NCI-H526 treated with DMSO at 0.1 percent for 48 hours (cell line): ENCODE results near the gene PTK7.
"Not testable (repeated sequence)": the region's sequence is repeated elsewhere in the genome, so short reads cannot be mapped to it uniquely, and the experiment has no call there.

ENCODE experiments used
- DNase-seq: peaks from one replicate; lab custom pipeline; 2025; lab: John Stamatoyannopoulos, UW

Gene PTK7

GRCh38 chr6:43075670-43076463 is at the start of gene PTK7:
Gene PTK7, plus strand, starts transcription at chr6:43076314. Its CDS starts 175 bp downstream, at chr6:43076489.
- peak; percentile 75 for DNase-seq

- no peak for DNase-seq
Measured at GRCh38 chr6:43026365-43026764, 49.7 kb upstream of the PTK7 start.

GRCh38 chr6:43029120-43029519 is 47.0 kb upstream of the PTK7 start:
- DNase-seq, result no peak

GRCh38 chr6:43032326-43032725 is 43.8 kb upstream of the PTK7 start:
- DNase-seq, result no peak

- no peak for DNase-seq
Measured at GRCh38 chr6:43033496-43034189, 42.5 kb upstream of the PTK7 start.

- DNase-seq, result no peak
Measured at GRCh38 chr6:43034190-43034525, 42.0 kb upstream of the PTK7 start.

- no peak for DNase-seq
Measured at GRCh38 chr6:43035495-43036194, 40.5 kb upstream of the PTK7 start.

GRCh38 chr6:43036712-43037111 is 39.4 kb upstream of the PTK7 start:
- DNase-seq, result no peak

GRCh38 chr6:43037197-43037596 is 38.9 kb upstream of the PTK7 start:
- DNase-seq, result no peak

- DNase-seq, result no peak
Measured at GRCh38 chr6:43037706-43038105, 38.4 kb upstream of the PTK7 start.

GRCh38 chr6:43038727-43039126 is 37.4 kb upstream of the PTK7 start:
- no peak for DNase-seq

GRCh38 chr6:43040542-43041257 is 35.4 kb upstream of the PTK7 start:
- no peak for DNase-seq

GRCh38 chr6:43041475-43041874 is 34.6 kb upstream of the PTK7 start:
- not testable (repeated sequence) for DNase-seq

GRCh38 chr6:43043310-43043709 is 32.8 kb upstream of the PTK7 start:
- DNase-seq, result no peak

GRCh38 chr6:43045371-43045930 is 30.7 kb upstream of the PTK7 start:
- no peak for DNase-seq

GRCh38 chr6:43047998-43048397 is 28.1 kb upstream of the PTK7 start:
- DNase-seq, result no peak

- DNase-seq, result no peak
Measured at GRCh38 chr6:43050981-43051380, 25.1 kb upstream of the PTK7 start.

GRCh38 chr6:43052225-43052841 is 23.8 kb upstream of the PTK7 start:
- DNase-seq, result no peak

- DNase-seq, result no peak
Measured at GRCh38 chr6:43052842-43053544, 23.1 kb upstream of the PTK7 start.

GRCh38 chr6:43053545-43054205 is 22.4 kb upstream of the PTK7 start, which contains the start of gene CUL7:
Gene CUL7, minus strand, starts transcription at chr6:43053851. Its CDS starts 1,063 bp downstream, at chr6:43052788.
- peak; percentile 83 for DNase-seq
